Keratinocyte (primary cell): ENCODE results near the gene RAD9A.

Experiments
- EZH2 ChIP-seq: IDR thresholded peaks from one replicate; pipeline ENCODE4 v1.6.1; 2012; ENCODE audit warnings: inconsistent platforms, mild to moderate bottlenecking, low read length, moderate library complexity
- TF ChIP-seq, protein P1 (sequence below), 3 experiments: IDR thresholded peaks in 1 of 3; conservative IDR thresholded peaks in 1 of 3; optimal IDR thresholded peaks in 1 of 3; 2 replicates in 2 of 3; 3 replicates in 1 of 3; pipeline versions ENCODE3 to v1.5.1; 2011; ENCODE audit warnings: low read length in 3 of 3, mild to moderate bottlenecking in 3 of 3, moderate library complexity in 2 of 3, control low read depth in 1 of 3, inconsistent platforms in 1 of 3; ENCODE audit not compliant: insufficient read depth in 2 of 3; ENCODE audit errors: extremely low read depth in 1 of 3

DNA sequence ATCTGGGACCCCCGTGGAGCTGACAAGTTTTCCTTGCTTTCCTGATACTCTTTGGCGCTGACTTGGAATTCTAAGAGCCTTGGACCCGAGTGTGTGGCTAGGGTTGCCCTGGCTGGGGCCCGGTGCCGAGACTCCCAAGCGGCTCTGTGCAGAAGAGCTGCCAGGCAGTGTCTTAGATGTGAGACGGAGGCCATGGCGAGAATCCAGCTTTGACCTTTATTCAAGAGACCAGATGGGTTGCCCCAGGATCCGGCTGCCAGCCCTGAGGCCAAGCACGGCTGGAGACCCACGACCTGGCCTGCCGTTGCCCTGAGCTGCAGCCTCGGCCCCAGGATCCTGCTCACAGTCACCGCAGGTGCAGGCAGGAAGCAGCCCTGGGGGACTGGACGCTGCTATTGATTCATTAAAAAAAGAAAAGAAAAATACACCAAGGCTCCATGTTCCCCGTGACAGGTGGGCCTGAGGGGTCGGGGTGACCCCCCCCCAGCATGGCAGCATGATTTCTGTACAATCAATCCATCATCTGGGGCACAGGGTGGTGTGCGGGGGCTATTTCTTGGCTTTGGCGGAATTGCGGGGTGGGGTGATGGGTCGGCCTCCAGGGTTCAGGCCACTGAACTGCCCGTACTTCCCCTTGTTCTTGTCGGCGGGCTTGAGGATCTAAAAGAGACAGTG lies 6.3 kb downstream of the RAD9A start:
- TF ChIP-seq, protein P1, sequence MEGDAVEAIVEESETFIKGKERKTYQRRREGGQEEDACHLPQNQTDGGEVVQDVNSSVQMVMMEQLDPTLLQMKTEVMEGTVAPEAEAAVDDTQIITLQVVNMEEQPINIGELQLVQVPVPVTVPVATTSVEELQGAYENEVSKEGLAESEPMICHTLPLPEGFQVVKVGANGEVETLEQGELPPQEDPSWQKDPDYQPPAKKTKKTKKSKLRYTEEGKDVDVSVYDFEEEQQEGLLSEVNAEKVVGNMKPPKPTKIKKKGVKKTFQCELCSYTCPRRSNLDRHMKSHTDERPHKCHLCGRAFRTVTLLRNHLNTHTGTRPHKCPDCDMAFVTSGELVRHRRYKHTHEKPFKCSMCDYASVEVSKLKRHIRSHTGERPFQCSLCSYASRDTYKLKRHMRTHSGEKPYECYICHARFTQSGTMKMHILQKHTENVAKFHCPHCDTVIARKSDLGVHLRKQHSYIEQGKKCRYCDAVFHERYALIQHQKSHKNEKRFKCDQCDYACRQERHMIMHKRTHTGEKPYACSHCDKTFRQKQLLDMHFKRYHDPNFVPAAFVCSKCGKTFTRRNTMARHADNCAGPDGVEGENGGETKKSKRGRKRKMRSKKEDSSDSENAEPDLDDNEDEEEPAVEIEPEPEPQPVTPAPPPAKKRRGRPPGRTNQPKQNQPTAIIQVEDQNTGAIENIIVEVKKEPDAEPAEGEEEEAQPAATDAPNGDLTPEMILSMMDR (optimal IDR thresholded peaks at IDR 0.05 in 1 of 3, IDR thresholded peaks at IDR 0.05 in 1 of 3, conservative IDR thresholded peaks at IDR 0.05 in 1 of 3; ENCODE audit: extremely low read depth in 1 of 3, insufficient read depth in 2 of 3, low read length in 3 of 3) = no peak
- no peak for TF ChIP-seq EZH2
